ENCODE results near the gene GPR176. TPM values are rescaled to one million over a fixed set of nuclear protein-coding genes. Genes with fewer than 3 reads are reported as not detected.

GPR176 gene
- total RNA-seq, 2 donors from 2014 or later: 0.07 to 0.14 TPM

DNA sequence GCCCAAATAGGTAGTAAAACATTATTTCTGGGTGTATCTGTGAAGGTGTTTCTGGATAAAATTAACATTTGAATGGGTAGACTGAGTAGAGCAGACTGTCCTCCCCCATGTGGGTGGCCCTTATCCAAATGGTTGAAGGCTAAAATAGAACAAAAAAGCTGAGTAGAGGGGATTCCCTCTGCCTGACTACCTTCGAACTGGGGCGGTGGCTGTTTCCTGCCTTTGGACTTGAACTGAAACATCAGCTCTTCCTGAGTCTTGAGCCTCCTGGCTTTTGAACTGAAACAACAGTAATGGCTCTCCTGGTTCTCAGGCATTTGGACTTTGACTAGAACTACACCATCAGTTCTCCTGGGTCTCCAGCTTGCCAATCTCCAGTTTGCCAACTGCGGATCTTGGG, 4.4 kb upstream of the GPR176 start:
- Mint-ChIP-seq H3K9me3 (no peaks in the 10 kb centered on the region), H3K4me3 (no peak overlapping the region), H3K36me3 (peaks cover 7% of the 10 kb centered on the region), H3K27me3 (peaks cover 5 to 11% of the 10 kb centered on the region in 2 donors), H3K4me1 (ENCODE audit: low read depth in 2 of 2) (peaks cover 5 to 6% of the 10 kb centered on the region in 2 donors), H3K27ac (no peak overlapping the region)
- no peak for ATAC-seq
- no peak for DNase-seq (ENCODE audit: low spot score)

- peaks cover 14% of the 10 kb centered on the region in 2 donors for H3K4me1 Mint-ChIP-seq (ENCODE audit: low read depth in 2 of 2)
- H3K27me3 Mint-ChIP-seq: peaks cover 15 to 23% of the 10 kb centered on the region in 2 donors
- no peaks in the 10 kb centered on the region for H3K9me3 Mint-ChIP-seq
- DNase-seq (ENCODE audit: low spot score) (no peak), ATAC-seq (no peak)
- H3K36me3 Mint-ChIP-seq: peaks cover 7% of the 10 kb centered on the region
- no peak overlapping the region for H3K27ac Mint-ChIP-seq
- H3K4me3 Mint-ChIP-seq: no peak overlapping the region
Measured at GRCh38 chr15:39922462-39923092, 2.5 kb upstream of the GPR176 start.

- no peak for DNase-seq (ENCODE audit: low spot score)
- no peak for ATAC-seq
- Mint-ChIP-seq H3K36me3 (peaks cover 7% of the 10 kb centered on the region), H3K4me3 (peak overlapping the region; percentile 90), H3K9me3 (no peaks in the 10 kb centered on the region), H3K4me1 (ENCODE audit: low read depth in 2 of 2) (peaks cover 14% of the 10 kb centered on the region in 2 donors), H3K27ac (peak overlapping the region in 1 of 2 donors; percentile 30), H3K27me3 (peaks cover 13 to 19% of the 10 kb centered on the region in 2 donors)
Measured at GRCh38 chr15:39921274-39921638, 1.2 kb upstream of the GPR176 start.

DNA sequence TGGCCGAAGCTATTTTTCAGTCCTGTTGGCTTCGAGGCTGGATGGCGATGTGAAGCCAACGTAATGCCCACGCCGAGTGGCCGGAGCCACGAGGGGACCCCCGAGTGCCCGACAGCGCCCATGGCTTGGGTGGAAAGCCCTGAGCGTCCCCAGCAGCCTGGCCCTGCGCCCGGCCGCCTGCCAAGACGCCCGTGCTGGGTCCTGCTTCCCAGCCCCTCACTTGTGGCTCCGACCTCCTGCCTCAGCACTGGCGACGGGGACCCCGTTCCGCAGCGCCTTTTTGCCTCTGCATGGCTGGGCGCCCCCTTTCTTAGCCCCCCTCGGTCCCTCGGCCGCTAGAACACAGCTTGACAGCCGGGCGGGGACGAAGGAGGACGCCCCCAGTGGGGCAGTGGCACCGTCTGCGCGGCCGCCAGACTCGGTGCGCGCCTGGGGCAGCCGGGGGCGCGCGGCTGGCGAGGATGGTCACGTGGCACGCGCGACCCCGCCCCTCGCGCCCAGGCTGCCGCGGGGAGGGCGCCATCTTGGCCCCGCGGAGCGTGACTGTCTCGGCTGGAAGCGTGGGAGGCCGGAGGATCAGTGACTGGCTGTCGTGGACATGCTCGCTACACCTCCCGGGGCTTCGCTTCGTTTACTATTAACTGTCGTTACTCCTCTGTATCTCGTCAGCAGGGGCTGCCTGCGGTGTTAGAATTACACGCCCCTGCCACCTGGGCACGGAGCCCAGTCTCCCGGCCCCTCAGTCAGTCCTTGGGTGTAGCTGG, 626 bp upstream of the GPR176 start:
- H3K9me3 Mint-ChIP-seq: no peaks in the 10 kb centered on the region
- H3K36me3 Mint-ChIP-seq: peaks cover 7% of the 10 kb centered on the region
- DNase-seq (ENCODE audit: low spot score) (peak; percentile 84), ATAC-seq (peak; percentile 94 to 96)
- H3K27me3 Mint-ChIP-seq: peaks cover 12 to 16% of the 10 kb centered on the region in 2 donors
- H3K27ac Mint-ChIP-seq: peak overlapping the region in 1 of 2 donors; percentile 30
- peak overlapping the region; percentile 90 for H3K4me3 Mint-ChIP-seq
- H3K4me1 Mint-ChIP-seq (ENCODE audit: low read depth in 2 of 2): peaks cover 14% of the 10 kb centered on the region in 2 donors

DNA sequence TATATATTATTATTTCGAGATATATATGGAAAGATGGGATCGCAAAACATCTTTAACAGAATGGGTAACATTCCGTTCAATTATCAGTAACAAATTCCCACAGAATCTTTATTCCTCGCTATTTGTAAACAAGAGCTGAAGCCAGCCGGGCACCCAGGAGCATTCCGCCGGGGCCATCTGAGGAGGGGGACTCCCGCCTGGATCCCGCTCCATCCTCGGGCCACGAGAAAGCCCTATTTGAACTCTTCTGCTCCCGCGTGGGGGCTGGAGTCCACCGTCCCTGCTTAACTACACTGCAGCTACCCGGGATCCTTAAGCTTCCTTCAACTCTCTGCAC, 687 bp downstream of the GPR176 start:
- ATAC-seq (no peak), DNase-seq (ENCODE audit: low spot score) (no peak)
- H3K27me3 Mint-ChIP-seq: peaks cover 15 to 25% of the 10 kb centered on the region in 2 donors
- peaks cover 7% of the 10 kb centered on the region for H3K36me3 Mint-ChIP-seq
- no peak overlapping the region for H3K27ac Mint-ChIP-seq
- H3K9me3 Mint-ChIP-seq: no peaks in the 10 kb centered on the region
- peaks cover 14% of the 10 kb centered on the region in 2 donors for H3K4me1 Mint-ChIP-seq (ENCODE audit: low read depth in 2 of 2)
- peak overlapping the region; percentile 55 for H3K4me3 Mint-ChIP-seq

DNA sequence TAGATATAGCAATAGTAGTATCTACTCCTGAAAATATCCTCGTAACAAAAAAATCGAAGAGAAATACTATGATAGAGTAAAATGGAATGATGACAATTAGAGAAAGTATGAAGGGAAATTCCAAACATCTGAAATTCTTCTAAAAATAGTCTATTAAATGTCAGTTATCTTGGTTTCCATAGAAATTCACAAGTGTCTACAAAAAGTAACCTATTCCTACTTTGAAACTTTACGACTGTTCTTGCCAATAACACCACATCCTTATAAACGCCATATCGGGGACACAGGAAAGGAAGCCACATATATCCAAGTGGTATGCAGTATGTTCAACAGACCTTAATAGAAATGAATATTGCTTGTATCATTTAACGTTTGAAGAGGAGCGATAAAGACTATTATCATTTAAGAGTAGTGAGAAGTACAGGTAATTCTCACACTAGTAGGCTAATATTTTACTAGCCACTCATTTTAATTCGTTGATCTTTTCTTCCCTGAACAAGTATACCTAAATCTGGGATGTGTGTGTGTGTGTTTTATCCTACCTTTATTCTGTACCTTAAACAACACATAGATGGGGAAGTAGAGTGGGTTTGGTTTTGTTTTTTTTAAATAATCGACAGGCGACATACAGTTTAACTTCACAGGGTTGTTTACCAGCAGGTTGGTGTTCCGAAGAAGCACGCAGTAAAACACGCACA, 1.2 kb downstream of the GPR176 start:
- Mint-ChIP-seq H3K4me3 (peak overlapping the region; percentile 55), H3K27ac (no peak overlapping the region), H3K4me1 (ENCODE audit: low read depth in 2 of 2) (peaks cover 14% of the 10 kb centered on the region in 2 donors), H3K27me3 (peaks cover 15 to 25% of the 10 kb centered on the region in 2 donors), H3K36me3 (peaks cover 7% of the 10 kb centered on the region), H3K9me3 (no peaks in the 10 kb centered on the region)
- ATAC-seq (no peak), DNase-seq (ENCODE audit: low spot score) (no peak)

DNA sequence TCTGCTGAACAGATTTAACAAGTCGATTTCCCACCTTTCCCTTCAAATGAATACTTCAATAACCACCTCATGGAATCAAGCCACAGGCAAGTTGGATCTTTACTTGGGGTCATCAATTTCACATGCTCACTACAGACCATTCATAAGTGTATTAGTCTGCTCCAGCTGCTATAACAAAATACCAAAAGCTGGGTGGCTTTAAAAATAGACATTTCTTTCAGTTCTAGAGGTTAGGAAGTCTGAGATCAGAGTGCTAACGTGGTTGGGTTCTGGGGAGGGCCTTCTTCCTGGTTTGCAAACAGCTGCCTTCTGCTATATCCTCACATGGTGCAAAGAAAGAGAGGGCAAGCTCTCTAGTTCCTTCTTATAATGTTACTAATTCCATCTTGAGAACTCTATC, 5.1 kb downstream of the GPR176 start:
- H3K27ac Mint-ChIP-seq: no peak overlapping the region
- H3K4me3 Mint-ChIP-seq: no peak overlapping the region
- ATAC-seq (no peak), DNase-seq (ENCODE audit: low spot score) (no peak)
- H3K36me3 Mint-ChIP-seq: no peaks in the 10 kb centered on the region
- peaks cover 16 to 31% of the 10 kb centered on the region in 2 donors for H3K27me3 Mint-ChIP-seq
- no peaks in the 10 kb centered on the region for H3K9me3 Mint-ChIP-seq
- H3K4me1 Mint-ChIP-seq (ENCODE audit: low read depth in 2 of 2): peaks cover 8% of the 10 kb centered on the region in 2 donors

GRCh38 chr15:39909007-39909406, 11.1 kb downstream of the GPR176 start:
- DNase-seq (ENCODE audit: low spot score) (no peak), ATAC-seq (no peak)
- peaks cover 13 to 24% of the 10 kb centered on the region in 2 donors for H3K27me3 Mint-ChIP-seq
- H3K4me1 Mint-ChIP-seq (ENCODE audit: low read depth in 2 of 2): no peaks in the 10 kb centered on the region
- H3K36me3 Mint-ChIP-seq: no peaks in the 10 kb centered on the region
- no peak overlapping the region for H3K27ac Mint-ChIP-seq
- H3K9me3 Mint-ChIP-seq: no peaks in the 10 kb centered on the region
- no peak overlapping the region for H3K4me3 Mint-ChIP-seq

GRCh38 chr15:39908186-39908585, 11.9 kb downstream of the GPR176 start:
- Mint-ChIP-seq H3K4me3 (no peak overlapping the region), H3K27me3 (peaks cover 17 to 24% of the 10 kb centered on the region in 2 donors), H3K36me3 (no peaks in the 10 kb centered on the region), H3K27ac (no peak overlapping the region), H3K4me1 (ENCODE audit: low read depth in 2 of 2) (no peaks in the 10 kb centered on the region), H3K9me3 (no peaks in the 10 kb centered on the region)
- DNase-seq (ENCODE audit: low spot score): no peak
- peak in 1 of 2 donors; percentile 48 for ATAC-seq

- no peaks in the 10 kb centered on the region for H3K36me3 Mint-ChIP-seq
- H3K4me3 Mint-ChIP-seq: no peak overlapping the region
- no peak for DNase-seq (ENCODE audit: low spot score)
- no peak overlapping the region for H3K27ac Mint-ChIP-seq
- H3K9me3 Mint-ChIP-seq: no peaks in the 10 kb centered on the region
- H3K27me3 Mint-ChIP-seq: peaks cover 17 to 24% of the 10 kb centered on the region in 2 donors
- ATAC-seq: no peak
- H3K4me1 Mint-ChIP-seq (ENCODE audit: low read depth in 2 of 2): no peaks in the 10 kb centered on the region
Measured at GRCh38 chr15:39907216-39907615, 12.8 kb downstream of the GPR176 start.

DNA sequence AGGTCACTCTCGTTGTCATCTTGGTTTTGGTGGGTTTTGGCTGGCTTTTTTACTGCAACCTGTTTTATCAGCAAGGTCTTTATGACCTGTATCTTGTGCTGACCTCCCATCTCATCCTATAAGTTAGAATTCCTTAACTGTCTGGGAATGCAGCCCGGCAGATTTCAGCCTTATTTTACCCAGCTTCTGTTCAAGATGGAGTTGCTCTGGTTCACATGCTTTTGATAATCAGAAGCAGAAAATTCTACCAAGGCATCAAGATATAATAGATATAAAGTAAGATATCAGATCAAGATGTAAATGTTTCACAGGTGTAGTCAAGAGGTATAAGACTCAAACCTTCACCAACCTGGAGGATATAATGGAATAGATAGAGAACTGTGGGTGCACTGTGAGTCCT, 16.0 kb downstream of the GPR176 start:
- no peaks in the 10 kb centered on the region for H3K36me3 Mint-ChIP-seq
- H3K27me3 Mint-ChIP-seq: peaks cover 21 to 22% of the 10 kb centered on the region in 2 donors
- H3K9me3 Mint-ChIP-seq: no peaks in the 10 kb centered on the region
- ATAC-seq: no peak
- H3K4me1 Mint-ChIP-seq (ENCODE audit: low read depth in 2 of 2): no peaks in the 10 kb centered on the region
- no peak overlapping the region for H3K27ac Mint-ChIP-seq
- DNase-seq (ENCODE audit: low spot score): no peak
- H3K4me3 Mint-ChIP-seq: no peak overlapping the region

DNA sequence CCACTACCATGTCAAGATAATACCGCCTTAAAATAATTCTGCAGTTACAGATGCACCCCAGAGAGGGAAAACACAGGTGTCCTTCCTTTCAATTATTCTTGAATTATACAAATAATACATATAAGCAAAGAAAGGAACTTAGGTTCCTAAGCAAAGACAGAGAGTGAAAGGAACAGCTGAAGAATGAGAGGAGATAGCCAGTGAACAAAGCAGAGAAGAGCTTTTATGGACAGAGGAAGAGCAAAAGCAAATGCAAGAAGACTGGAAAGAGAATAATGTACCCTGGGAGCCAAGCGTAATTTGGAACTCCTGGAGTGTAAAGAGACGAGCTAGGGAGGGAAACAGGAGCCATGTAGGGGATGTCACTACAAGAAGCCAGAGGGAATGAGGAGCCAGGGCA, 21.7 kb downstream of the GPR176 start:
- Mint-ChIP-seq H3K27me3 (peaks cover 20 to 35% of the 10 kb centered on the region in 2 donors), H3K9me3 (no peaks in the 10 kb centered on the region), H3K4me1 (ENCODE audit: low read depth in 2 of 2) (no peaks in the 10 kb centered on the region), H3K4me3 (no peak overlapping the region), H3K36me3 (no peaks in the 10 kb centered on the region), H3K27ac (no peak overlapping the region)
- no peak for ATAC-seq
- no peak for DNase-seq (ENCODE audit: low spot score)

- Mint-ChIP-seq H3K27ac (no peak overlapping the region), H3K4me1 (ENCODE audit: low read depth in 2 of 2) (no peaks in the 10 kb centered on the region), H3K4me3 (no peak overlapping the region), H3K27me3 (peaks cover 22 to 35% of the 10 kb centered on the region in 2 donors), H3K36me3 (no peaks in the 10 kb centered on the region), H3K9me3 (no peaks in the 10 kb centered on the region)
- ATAC-seq (no peak), DNase-seq (ENCODE audit: low spot score) (no peak)
Measured at GRCh38 chr15:39896846-39897245, 23.2 kb downstream of the GPR176 start.

GRCh38 chr15:39896101-39896500, 24.0 kb downstream of the GPR176 start:
- no peak for ATAC-seq
- Mint-ChIP-seq H3K27ac (no peak overlapping the region), H3K9me3 (no peaks in the 10 kb centered on the region), H3K4me3 (no peak overlapping the region), H3K27me3 (peaks cover 19 to 30% of the 10 kb centered on the region in 2 donors), H3K4me1 (ENCODE audit: low read depth in 2 of 2) (no peaks in the 10 kb centered on the region), H3K36me3 (no peaks in the 10 kb centered on the region)
- DNase-seq (ENCODE audit: low spot score): no peak

Data from natural killer cell treated with Interleukin-12 subunit alpha and Interleukin-12 subunit beta and Interleukin-15 and Interleukin-18, amount 100 ng/mL, for 72 hours (primary cell).